HG02943 (cell line): Measurements from ENCODE around the gene CCNA2.

Experiments used
- ATAC-seq: cut with Tn5 transposase; IDR thresholded peaks from one replicate; pipeline ENCODE4 v1.9.1; 2021; ENCODE audit warnings: mild to moderate bottlenecking, low read depth, moderate library complexity; ENCODE audit not compliant: unreplicated experiment

CCNA2 gene

GRCh38 chr4:121811122-121811521 is 12.6 kb downstream of the CCNA2 start:
- no peak for ATAC-seq

- ATAC-seq: no peak
Measured at GRCh38 chr4:121806411-121806810, 17.3 kb downstream of the CCNA2 start.

GRCh38 chr4:121801715-121802075 is 22.0 kb downstream of the CCNA2 start:
- no peak for ATAC-seq

- ATAC-seq: peak; percentile 77
Measured at GRCh38 chr4:121800961-121801714, 22.5 kb downstream of the CCNA2 start, which contains the start of gene EXOSC9. Gene EXOSC9, plus strand, starts transcription at chr4:121801323. Its CDS starts 102 bp downstream, at chr4:121801425.

GRCh38 chr4:121800638-121800960 is 23.1 kb downstream of the CCNA2 start:
- peak; percentile 13 for ATAC-seq

GRCh38 chr4:121799867-121800501 is 23.7 kb downstream of the CCNA2 start:
- no peak for ATAC-seq

- ATAC-seq: no peak
Measured at GRCh38 chr4:121799208-121799823, 24.4 kb downstream of the CCNA2 start.

- ATAC-seq: no peak
Measured at GRCh38 chr4:121796283-121796682, 27.4 kb downstream of the CCNA2 start.

- ATAC-seq: no peak
Measured at GRCh38 chr4:121794505-121795188, 29.0 kb downstream of the CCNA2 start.

- no peak for ATAC-seq
Measured at GRCh38 chr4:121792966-121793365, 30.7 kb downstream of the CCNA2 start.

GRCh38 chr4:121791481-121791880 is 32.2 kb downstream of the CCNA2 start:
- no peak for ATAC-seq

- no peak for ATAC-seq
Measured at GRCh38 chr4:121790976-121791375, 32.7 kb downstream of the CCNA2 start.

- ATAC-seq: no peak
Measured at GRCh38 chr4:121789960-121790829, 33.5 kb downstream of the CCNA2 start.

- no peak for ATAC-seq
Measured at GRCh38 chr4:121789455-121789854, 34.2 kb downstream of the CCNA2 start.

- ATAC-seq: no peak
Measured at GRCh38 chr4:121788896-121789295, 34.8 kb downstream of the CCNA2 start.

GRCh38 chr4:121786221-121786620 is 37.5 kb downstream of the CCNA2 start:
- no peak for ATAC-seq

- ATAC-seq: no peak
Measured at GRCh38 chr4:121785479-121785878, 38.2 kb downstream of the CCNA2 start.

- ATAC-seq: no peak
Measured at GRCh38 chr4:121784975-121785374, 38.7 kb downstream of the CCNA2 start.

- ATAC-seq: no peak
Measured at GRCh38 chr4:121784401-121784800, 39.3 kb downstream of the CCNA2 start.

- no peak for ATAC-seq
Measured at GRCh38 chr4:121783210-121783609, 40.5 kb downstream of the CCNA2 start.
